Esophagus muscularis mucosa (tissue), 4 donors: ENCODE data around the gene TRPM3. TPM values are rescaled to one million over a fixed set of nuclear protein-coding genes. Genes with fewer than 3 reads are reported as not detected.

Experiments used
- DNase-seq: peaks from one replicate; pipeline ENCODE4 v3.0.0-alpha.2; 2017; ENCODE audit errors: extremely low spot score
- H3K27ac ChIP-seq, 4 donors: fragments of 200-600 bp; sonication (generic); replicated peaks in 1 of 4; 1 replicate in 3 of 4; 2 replicates in 1 of 4; pipeline ENCODE4 v1.5.1; 2016 to 2019; ENCODE audit warnings: mild to moderate bottlenecking in 1 of 4
- H3K27me3 ChIP-seq, 4 donors: fragments of 200-600 bp; sonication (generic); one replicate each; pipeline versions ENCODE4 v1.5.1 to v1.6.0; 2016 to 2019
- H3K36me3 ChIP-seq, 4 donors: fragments of 200-600 bp; sonication (generic); one replicate each; pipeline ENCODE4 v1.5.1; 2016 to 2019
- H3K4me1 ChIP-seq, 4 donors: fragments of 200-600 bp; sonication (generic); one replicate each; pipeline ENCODE4 v1.5.1; 2016 to 2019
- H3K4me3 ChIP-seq, 4 donors: fragments of 200-600 bp; sonication (generic); 1 replicate in 2 of 4; 2 replicates in 2 of 4; pipeline ENCODE4 v1.5.1; 2016 to 2019; ENCODE audit warnings: mild to moderate bottlenecking in 4 of 4, moderate library complexity in 1 of 4
- H3K9me3 ChIP-seq, 4 donors: fragments of 200-600 bp; sonication (generic); 1 replicate in 3 of 4; 2 replicates in 1 of 4; pipeline ENCODE4 v1.5.1; 2016 to 2019
- CTCF ChIP-seq, 3 experiments: fragments of 200-600 bp in 2 of 3; fragments of 450-650 bp in 1 of 3; sonication (generic) in 2 of 3; IDR thresholded peaks; one replicate each; pipeline ENCODE4 v1.5.1; 2017 to 2019; ENCODE audit warnings: antibody characterized with exemption in 3 of 3, mild to moderate bottlenecking in 2 of 3, moderate library complexity in 1 of 3
- EP300 ChIP-seq: sonication (generic); formaldehyde crosslinking; IDR thresholded peaks from one replicate; pipeline ENCODE4 v1.6.1; 2017; ENCODE audit warnings: antibody characterized with exemption
- POLR2A ChIP-seq: fragments of 450-650 bp; IDR thresholded peaks from one replicate; pipeline ENCODE4 v1.6.1; 2017; ENCODE audit warnings: antibody characterized with exemption, moderate library complexity, mild to moderate bottlenecking, low read depth
- POLR2AphosphoS5 ChIP-seq, 2 donors: sonication (generic); formaldehyde crosslinking; IDR thresholded peaks; one replicate each; pipeline ENCODE4 v1.6.1; 2017; ENCODE audit warnings: antibody characterized with exemption in 2 of 2
- WGBS: methylation state at CpG from one replicate; pipeline ENCODE4 v1.1.5; 2018; 5-methylcytosine and 5-hydroxymethylcytosine counted together
- intact Hi-C: fragments of 100-400 bp; cut with DNase I; formaldehyde crosslinking; loops from one replicate; pipeline ENCODE4 v1.15.1; 2023
- total RNA-seq, 4 donors: library from RNA; depleted of rRNA; stranded (reverse); fragments of >200 nt; gene quantifications; one replicate each; pipeline versions ENCODE4 v1.1.0 to v1.2.1, GENCODE V29; 2016

TRPM3 gene
- total RNA-seq, 4 donors from 2014 or later: 0.13 to 0.17 TPM; not detected in 2

GRCh38 chr9:71032779-71033178 is 88.6 kb downstream of the TRPM3 start:
- intact Hi-C loops: no loop called here
- Histone ChIP-seq H3K36me3 (no peaks in the 10 kb centered on the region), H3K4me1 (no peaks in the 10 kb centered on the region), H3K27ac (no peak overlapping the region), H3K4me3 (no peak overlapping the region), H3K9me3 (no peaks in the 10 kb centered on the region), H3K27me3 (no peaks in the 10 kb centered on the region)
- TF ChIP-seq CTCF (IDR thresholded peaks at IDR 0.05): no peak
- no peak for TF ChIP-seq EP300
- no peak for TF ChIP-seq POLR2A
- TF ChIP-seq POLR2AphosphoS5 (IDR thresholded peaks at IDR 0.05): no peak
- no peak for DNase-seq

- TF ChIP-seq POLR2A: no peak
- H3K4me1 ChIP-seq: no peaks in the 10 kb centered on the region
- H3K27me3 ChIP-seq: no peaks in the 10 kb centered on the region
- no peak overlapping the region for H3K4me3 ChIP-seq
- no peaks in the 10 kb centered on the region for H3K36me3 ChIP-seq
- no peak overlapping the region for H3K27ac ChIP-seq
- DNase-seq: no peak
- 87% methylated on average over 2 of the region's 2 CpGs for WGBS
- intact Hi-C loops: no loop called here
- no peaks in the 10 kb centered on the region for H3K9me3 ChIP-seq
Measured at GRCh38 chr9:71025728-71026127, 95.7 kb downstream of the TRPM3 start.

GRCh38 chr9:71025201-71025600 is 96.2 kb downstream of the TRPM3 start:
- intact Hi-C loops: no loop called here
- H3K27me3 ChIP-seq: no peaks in the 10 kb centered on the region
- WGBS: 68% methylated on average over 6 of the region's 6 CpGs
- H3K27ac ChIP-seq: no peak overlapping the region
- no peaks in the 10 kb centered on the region for H3K9me3 ChIP-seq
- H3K4me1 ChIP-seq: no peaks in the 10 kb centered on the region
- no peak for TF ChIP-seq POLR2A
- H3K36me3 ChIP-seq: no peaks in the 10 kb centered on the region
- no peak overlapping the region for H3K4me3 ChIP-seq
- no peak for DNase-seq

GRCh38 chr9:71010258-71010657 is 111.2 kb downstream of the TRPM3 start:
- intact Hi-C loops: no loop called here

GRCh38 chr9:71005456-71005855 is 116.0 kb downstream of the TRPM3 start:
- H3K36me3 ChIP-seq: no peaks in the 10 kb centered on the region
- intact Hi-C loops: no loop called here
- H3K4me1 ChIP-seq: no peaks in the 10 kb centered on the region
- no peak overlapping the region for H3K4me3 ChIP-seq
- no peak overlapping the region for H3K27ac ChIP-seq
- DNase-seq: no peak
- peaks cover 0 to 28% (median 14%) of the 10 kb centered on the region in 4 donors for H3K9me3 ChIP-seq
- no peak for TF ChIP-seq POLR2AphosphoS5 (IDR thresholded peaks at IDR 0.05)
- no peak for TF ChIP-seq EP300
- TF ChIP-seq POLR2A: no peak
- no peak for TF ChIP-seq CTCF (IDR thresholded peaks at IDR 0.05)
- H3K27me3 ChIP-seq: no peaks in the 10 kb centered on the region
- WGBS: 81% methylated on average over 2 of the region's 2 CpGs

More at GRCh38 chr9:71010258-71010657, 111.2 kb downstream of the TRPM3 start:
- H3K4me1 ChIP-seq: no peaks in the 10 kb centered on the region
- no peaks in the 10 kb centered on the region for H3K27me3 ChIP-seq
- 84% methylated on average over 3 of the region's 3 CpGs for WGBS
- no peak for DNase-seq
- no peaks in the 10 kb centered on the region for H3K36me3 ChIP-seq
- H3K4me3 ChIP-seq: no peak overlapping the region
- no peak overlapping the region for H3K27ac ChIP-seq
- TF ChIP-seq CTCF (IDR thresholded peaks at IDR 0.05): no peak
- no peak for TF ChIP-seq EP300
- TF ChIP-seq POLR2AphosphoS5 (IDR thresholded peaks at IDR 0.05): no peak
- TF ChIP-seq POLR2A: no peak
- H3K9me3 ChIP-seq: peaks cover 0 to 13% (median 2%) of the 10 kb centered on the region in 4 donors

- H3K4me1 ChIP-seq: no peaks in the 10 kb centered on the region
- DNase-seq: no peak
- no peaks in the 10 kb centered on the region for H3K27me3 ChIP-seq
- H3K27ac ChIP-seq: no peak overlapping the region
- TF ChIP-seq CTCF (IDR thresholded peaks at IDR 0.05): no peak
- no peak for TF ChIP-seq POLR2A
- TF ChIP-seq POLR2AphosphoS5 (IDR thresholded peaks at IDR 0.05): no peak
- TF ChIP-seq EP300: no peak
- peaks cover 0 to 28% (median 14%) of the 10 kb centered on the region in 4 donors for H3K9me3 ChIP-seq
- WGBS: 92% methylated on average over 4 of the region's 4 CpGs
- no peak overlapping the region for H3K4me3 ChIP-seq
- no peaks in the 10 kb centered on the region for H3K36me3 ChIP-seq
- intact Hi-C loops: no loop called here
Measured at GRCh38 chr9:71004196-71004595, 117.2 kb downstream of the TRPM3 start.
